GM12891 (cell line): ENCODE measurements around the gene NEK8.

ENCODE experiments used
- POLR2A ChIP-seq: IDR thresholded peaks from 2 replicates; pipeline ENCODE4 v1.6.1; 2011; ENCODE audit warnings: low read depth, low read length, control low read depth
- TAF1 ChIP-seq: IDR thresholded peaks from 2 replicates; pipeline ENCODE4 v1.6.1; 2011; ENCODE audit warnings: low read depth, low read length, control low read depth

GRCh38 chr17:28750178-28751047, 21.8 kb downstream of the NEK8 start:
- no peak for TF ChIP-seq TAF1
- peak; percentile 55; the same call in 1 of the 2 replicates for TF ChIP-seq POLR2A
